GM23338 (cell line): ENCODE data around the gene PDE4D.

Source experiments
- CREB1 ChIP-seq: fragments of 250-450 bp; sonication (Bioruptor Pico); IDR thresholded peaks from 2 replicates; pipeline ENCODE4 v1.5.0; 2020; ENCODE audit warnings: low read depth, mild to moderate bottlenecking, moderate library complexity
- CTCF ChIP-seq, 2 experiments: fragments of 200-600 bp in 1 of 2; sonication (generic) in 1 of 2; conservative IDR thresholded peaks; 2 replicates each; pipeline versions ENCODE4 v1.5.1 to v1.6.1; 2016 to 2017; ENCODE audit warnings: antibody characterized with exemption in 2 of 2, low read depth in 2 of 2, mild to moderate bottlenecking in 2 of 2, moderate library complexity in 1 of 2
- ETS1 ChIP-seq: IDR thresholded peaks from 2 replicates; pipeline ENCODE4 v1.6.1; 2016; ENCODE audit warnings: antibody characterized with exemption
- EZH2 ChIP-seq: fragments of 200-600 bp; sonication (generic); IDR thresholded peaks from one replicate; pipeline ENCODE4 v1.8.0; 2017; ENCODE audit warnings: antibody characterized with exemption, mild to moderate bottlenecking, low read depth; ENCODE audit not compliant: unreplicated experiment
- EZH2phosphoT487 ChIP-seq: fragments of 200-600 bp; sonication (generic); IDR thresholded peaks from one replicate; pipeline ENCODE4 v1.8.1; 2018; ENCODE audit warnings: antibody characterized with exemption; ENCODE audit not compliant: unreplicated experiment
- JUNB ChIP-seq: IDR thresholded peaks from one replicate; pipeline ENCODE4 v1.6.1; 2016; ENCODE audit warnings: antibody characterized with exemption; ENCODE audit not compliant: unreplicated experiment
- NANOG ChIP-seq: IDR thresholded peaks from 2 replicates; pipeline ENCODE4 v1.6.1; 2016; ENCODE audit warnings: antibody characterized with exemption, borderline replicate concordance
- POLR2AphosphoS5 ChIP-seq: IDR thresholded peaks from 2 replicates; pipeline ENCODE4 v1.6.1; 2016; ENCODE audit warnings: antibody characterized with exemption, low read depth
- REST ChIP-seq: IDR thresholded peaks from one replicate; pipeline ENCODE4 v1.6.1; 2018; ENCODE audit warnings: antibody characterized with exemption; ENCODE audit not compliant: unreplicated experiment
- STAT1 ChIP-seq: IDR thresholded peaks from one replicate; pipeline ENCODE4 v1.6.1; 2016; ENCODE audit warnings: antibody characterized with exemption; ENCODE audit not compliant: unreplicated experiment
- ZNF114 ChIP-seq: fragments of 250-450 bp; sonication (Bioruptor Pico); IDR thresholded peaks from 2 replicates; pipeline ENCODE4 v1.5.0; 2020; ENCODE audit warnings: mild to moderate bottlenecking, moderate library complexity
- ZNF331 ChIP-seq: fragments of 250-450 bp; sonication (Bioruptor Pico); IDR thresholded peaks from 2 replicates; pipeline ENCODE4 v1.5.0; 2020; ENCODE audit warnings: low read depth, mild to moderate bottlenecking, moderate library complexity
- ZNF462 ChIP-seq: fragments of 250-450 bp; sonication (Bioruptor Pico); IDR thresholded peaks from 2 replicates; pipeline ENCODE4 v1.5.0; 2020; ENCODE audit warnings: mild to moderate bottlenecking, moderate library complexity

- TF ChIP-seq EZH2 (no peak), CTCF (conservative IDR thresholded peaks at IDR 0.05; ENCODE audit: low read depth in 2 of 2) (no peak), CREB1 (CRISPR knock-in tag) (no peak), POLR2AphosphoS5 (no peak), REST (no peak), JUNB (no peak), EZH2phosphoT487 (no peak), ZNF331 (no peak), ZNF114 (CRISPR knock-in tag) (no peak), ETS1 (no peak), NANOG (no peak), ZNF462 (CRISPR knock-in tag) (no peak), STAT1 (no peak)
These were observed 829.2 kb downstream of the PDE4D start for GRCh38 chr5:59064293-59064692.
